IPS-18a (cell line): Measurements from ENCODE around the gene USP34.

Experiments used
- H3K27ac ChIP-seq: one replicate; pipeline ENCODE4 v1.5.1; 2013; ENCODE audit warnings: low read length
- H3K27me3 ChIP-seq: one replicate; pipeline ENCODE4 v1.6.1; 2013; ENCODE audit warnings: mild to moderate bottlenecking, low read length; ENCODE audit not compliant: control insufficient read depth, insufficient read depth
- H3K36me3 ChIP-seq: one replicate; pipeline ENCODE4 v1.6.1; 2013; ENCODE audit warnings: low read depth, low read length; ENCODE audit not compliant: control insufficient read depth
- H3K4me1 ChIP-seq: one replicate; pipeline ENCODE4 v1.6.1; 2013; ENCODE audit warnings: low read depth, low read length; ENCODE audit not compliant: control insufficient read depth
- H3K4me3 ChIP-seq: one replicate; pipeline ENCODE4 v1.5.1; 2013; ENCODE audit warnings: low read length
- H3K9ac ChIP-seq: one replicate; pipeline ENCODE4 v1.6.1; 2013; ENCODE audit warnings: mild to moderate bottlenecking, low read length, moderate library complexity
- H3K9me3 ChIP-seq: one replicate; pipeline ENCODE4 v1.6.1; 2013; ENCODE audit warnings: low read depth, low read length; ENCODE audit not compliant: control insufficient read depth

USP34 gene

GRCh38 chr2:61334466-61334865, 136.4 kb downstream of the USP34 start:
- no peak overlapping the region for H3K27ac ChIP-seq
- H3K4me1 ChIP-seq: no peaks in the 10 kb centered on the region
- H3K9ac ChIP-seq: no peak overlapping the region
- no peaks in the 10 kb centered on the region for H3K9me3 ChIP-seq
- no peaks in the 10 kb centered on the region for H3K27me3 ChIP-seq
- peaks cover 41% of the 10 kb centered on the region for H3K36me3 ChIP-seq
- H3K4me3 ChIP-seq: no peak overlapping the region

GRCh38 chr2:61328707-61329251, 142.1 kb downstream of the USP34 start:
- Histone ChIP-seq H3K9me3 (no peaks in the 10 kb centered on the region), H3K4me3 (no peak overlapping the region), H3K27ac (no peak overlapping the region), H3K36me3 (peaks cover 47% of the 10 kb centered on the region), H3K4me1 (no peaks in the 10 kb centered on the region), H3K27me3 (no peaks in the 10 kb centered on the region), H3K9ac (no peak overlapping the region)

DNA sequence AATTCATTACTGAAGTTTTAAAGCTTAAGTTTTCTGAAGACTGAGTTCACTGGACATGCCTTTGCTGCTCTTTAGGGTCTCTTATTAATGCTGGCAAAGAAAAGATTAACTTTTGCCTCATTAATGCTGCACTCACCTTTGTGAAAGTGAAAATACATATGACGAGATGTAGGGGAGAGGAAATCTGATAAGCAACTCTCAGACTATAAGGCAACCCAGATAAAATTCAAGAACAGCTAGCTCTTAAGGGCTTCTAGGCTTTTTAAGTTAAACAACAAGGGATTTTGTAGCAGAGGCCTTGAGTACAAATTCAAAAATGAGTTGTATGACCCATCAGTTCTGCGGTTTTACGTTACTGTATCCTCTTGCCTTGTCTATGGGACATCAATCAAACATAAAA, 143.7 kb downstream of the USP34 start:
- Histone ChIP-seq H3K36me3 (peaks cover 38% of the 10 kb centered on the region), H3K9ac (no peak overlapping the region)

DNA sequence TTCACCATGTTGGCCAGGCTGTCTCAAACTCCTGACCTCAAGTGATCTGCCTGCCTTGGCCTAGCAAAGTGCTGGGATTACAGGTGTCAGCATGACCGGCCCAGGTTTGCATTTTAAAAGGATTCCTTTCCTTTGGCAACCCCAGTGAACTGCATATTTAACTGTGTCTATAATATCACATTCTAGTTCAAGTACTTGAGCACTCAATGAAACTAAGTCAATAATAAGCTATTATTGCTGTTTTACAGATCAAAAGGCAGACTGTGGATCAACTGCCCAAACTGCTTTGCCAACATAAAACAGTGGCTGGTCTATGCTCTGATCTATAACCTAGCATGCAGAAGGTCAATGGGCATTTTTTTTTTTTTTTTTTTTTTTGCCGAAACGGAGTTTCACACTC, 144.5 kb downstream of the USP34 start:
- Histone ChIP-seq H3K27ac (no peak overlapping the region), H3K36me3 (peaks cover 36% of the 10 kb centered on the region), H3K27me3 (no peaks in the 10 kb centered on the region), H3K4me1 (no peaks in the 10 kb centered on the region), H3K4me3 (no peak overlapping the region), H3K9ac (no peak overlapping the region), H3K9me3 (no peaks in the 10 kb centered on the region)

More for the DNA sequence above, 143.7 kb downstream of the USP34 start:
- no peaks in the 10 kb centered on the region for H3K9me3 ChIP-seq
- no peak overlapping the region for H3K27ac ChIP-seq
- H3K27me3 ChIP-seq: no peaks in the 10 kb centered on the region
- H3K4me3 ChIP-seq: no peak overlapping the region
- H3K4me1 ChIP-seq: no peaks in the 10 kb centered on the region

DNA sequence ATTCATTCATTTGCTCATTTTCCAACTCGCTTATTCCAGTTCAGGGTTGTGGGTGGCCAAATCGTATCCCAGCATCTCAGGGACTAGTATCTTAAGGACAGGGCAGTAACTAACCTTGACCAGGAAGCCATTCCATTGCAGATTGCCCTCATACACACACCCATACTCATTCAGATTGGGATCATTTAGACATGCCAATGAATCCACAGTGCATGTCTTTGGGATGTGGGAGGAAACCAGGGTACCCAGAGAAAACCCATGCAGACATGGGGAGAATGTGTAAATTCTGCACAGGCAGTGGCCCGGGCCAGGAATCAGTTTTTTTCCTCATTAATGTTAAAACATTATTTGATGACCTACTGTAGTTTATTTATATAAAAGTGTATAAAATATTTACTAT, 150.7 kb downstream of the USP34 start:
- no peak overlapping the region for H3K4me3 ChIP-seq
- H3K9me3 ChIP-seq: no peaks in the 10 kb centered on the region
- no peaks in the 10 kb centered on the region for H3K27me3 ChIP-seq
- no peak overlapping the region for H3K27ac ChIP-seq
- peaks cover 12% of the 10 kb centered on the region for H3K36me3 ChIP-seq
- no peaks in the 10 kb centered on the region for H3K4me1 ChIP-seq
- no peak overlapping the region for H3K9ac ChIP-seq

GRCh38 chr2:61318553-61318952, 152.3 kb downstream of the USP34 start:
- Histone ChIP-seq H3K4me3 (no peak overlapping the region), H3K4me1 (no peaks in the 10 kb centered on the region), H3K9me3 (no peaks in the 10 kb centered on the region), H3K9ac (no peak overlapping the region), H3K27me3 (no peaks in the 10 kb centered on the region), H3K27ac (no peak overlapping the region), H3K36me3 (peaks cover 13% of the 10 kb centered on the region)

- H3K4me1 ChIP-seq: no peaks in the 10 kb centered on the region
- no peak overlapping the region for H3K4me3 ChIP-seq
- H3K36me3 ChIP-seq: peaks cover 31% of the 10 kb centered on the region
- no peak overlapping the region for H3K9ac ChIP-seq
- H3K27ac ChIP-seq: no peak overlapping the region
- no peaks in the 10 kb centered on the region for H3K9me3 ChIP-seq
- H3K27me3 ChIP-seq: no peaks in the 10 kb centered on the region
These were observed 174.9 kb downstream of the USP34 start for GRCh38 chr2:61295981-61296380.

DNA sequence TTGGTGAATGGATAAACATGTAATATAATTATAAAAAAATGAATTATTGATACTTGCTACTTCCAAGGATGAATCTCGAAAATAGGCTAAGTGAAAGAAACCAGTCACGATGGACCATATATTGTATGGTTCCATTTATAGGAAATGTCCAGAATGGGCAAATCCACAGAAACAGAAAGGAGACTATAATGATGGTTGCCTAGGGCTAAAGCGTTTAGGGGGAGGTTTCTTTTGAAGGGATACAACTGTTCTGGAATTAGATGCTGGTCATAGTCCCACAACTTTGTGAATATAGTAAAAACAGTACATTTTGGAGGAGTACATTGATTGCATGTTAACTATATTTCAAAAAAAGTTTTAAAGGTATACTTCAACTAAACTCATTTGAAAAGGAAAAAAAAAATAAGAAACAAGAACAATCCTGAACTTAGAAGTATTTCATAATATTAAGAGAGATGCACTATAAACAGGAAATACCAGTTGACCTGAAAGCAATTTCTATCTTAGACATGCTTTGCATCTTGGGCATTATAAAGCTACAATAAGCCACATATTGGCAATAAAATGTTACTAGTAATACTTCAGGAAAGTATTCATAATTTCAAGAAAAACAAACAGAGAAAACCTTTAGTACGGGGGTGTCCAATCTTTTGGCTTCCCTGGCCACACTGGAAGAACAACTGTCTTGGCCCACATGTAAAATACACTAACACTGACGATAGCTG, 178.9 kb downstream of the USP34 start:
- Histone ChIP-seq H3K4me3 (no peak overlapping the region), H3K36me3 (peaks cover 20% of the 10 kb centered on the region), H3K4me1 (no peaks in the 10 kb centered on the region), H3K9ac (no peak overlapping the region), H3K9me3 (no peaks in the 10 kb centered on the region), H3K27me3 (no peaks in the 10 kb centered on the region), H3K27ac (no peak overlapping the region)

- Histone ChIP-seq H3K9ac (no peak overlapping the region), H3K4me1 (no peaks in the 10 kb centered on the region), H3K27me3 (no peaks in the 10 kb centered on the region), H3K4me3 (no peak overlapping the region), H3K36me3 (peaks cover 9% of the 10 kb centered on the region), H3K27ac (no peak overlapping the region), H3K9me3 (no peaks in the 10 kb centered on the region)
These were observed 182.6 kb downstream of the USP34 start for GRCh38 chr2:61288070-61288841.

- no peak overlapping the region for H3K4me3 ChIP-seq
- no peak overlapping the region for H3K9ac ChIP-seq
- peaks cover 8% of the 10 kb centered on the region for H3K36me3 ChIP-seq
- H3K27ac ChIP-seq: no peak overlapping the region
- H3K27me3 ChIP-seq: no peaks in the 10 kb centered on the region
- H3K9me3 ChIP-seq: no peaks in the 10 kb centered on the region
- H3K4me1 ChIP-seq: no peaks in the 10 kb centered on the region
These were observed 183.6 kb downstream of the USP34 start for GRCh38 chr2:61287254-61287653.

- Histone ChIP-seq H3K9ac (no peak overlapping the region), H3K4me3 (no peak overlapping the region), H3K27me3 (no peaks in the 10 kb centered on the region), H3K9me3 (no peaks in the 10 kb centered on the region), H3K4me1 (no peaks in the 10 kb centered on the region), H3K36me3 (peaks cover 16% of the 10 kb centered on the region), H3K27ac (no peak overlapping the region)
These were observed 187.3 kb downstream of the USP34 start for GRCh38 chr2:61283443-61284160.
